Stimulated activated CD4-positive, alpha-beta T cell treated with anti-CD3 and anti-CD28 coated beads, TNF-alpha, amount 100 ng/mL, for 48 hours (primary cell): Measurements from ENCODE around the gene MFAP3L.

Experiments used
- DNase-seq, 3 donors: peaks; one replicate each; pipeline ENCODE4 v3.0.0-alpha.2; 2020; ENCODE audit warnings: low read depth in 3 of 3

MFAP3L gene

DNA sequence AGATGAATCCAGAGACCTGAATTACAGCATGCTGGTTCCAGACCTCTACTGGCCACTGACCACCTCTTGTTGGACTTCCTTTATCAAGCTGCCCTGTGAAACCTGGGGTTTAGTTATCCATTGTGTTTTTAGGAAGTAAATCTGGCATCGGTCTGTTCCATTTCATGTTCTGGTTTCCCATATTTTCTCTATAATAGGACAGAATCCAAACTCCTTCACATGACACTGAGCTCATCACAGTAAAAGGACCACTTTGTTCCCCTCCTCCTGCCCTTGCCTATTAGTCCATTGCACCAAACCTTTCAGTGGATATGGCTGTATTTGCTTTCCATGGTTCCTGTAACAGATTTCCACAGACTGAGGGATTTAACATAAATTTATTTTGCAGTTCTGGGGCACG, 4.0 kb downstream of the MFAP3L start:
- no peak for DNase-seq

DNA sequence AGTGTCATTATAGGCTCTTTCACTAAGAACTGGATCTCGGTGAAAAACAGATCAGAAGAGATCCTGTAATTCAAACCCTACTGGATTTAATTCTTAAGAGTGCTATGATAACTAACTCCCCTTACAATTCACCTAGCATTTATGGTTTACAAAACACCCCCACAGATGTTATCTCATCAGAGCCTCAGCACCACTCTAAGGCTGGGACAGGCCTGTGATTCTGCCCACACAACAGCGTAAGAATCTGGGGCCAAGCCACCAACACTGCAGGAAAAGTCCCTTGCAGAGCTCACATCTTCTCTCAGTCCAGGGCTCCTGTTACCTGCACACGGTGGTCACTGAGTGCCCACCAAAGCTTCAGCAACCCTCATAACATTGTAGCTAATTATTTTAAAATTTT, 8.9 kb downstream of the MFAP3L start:
- no peak for DNase-seq

DNA sequence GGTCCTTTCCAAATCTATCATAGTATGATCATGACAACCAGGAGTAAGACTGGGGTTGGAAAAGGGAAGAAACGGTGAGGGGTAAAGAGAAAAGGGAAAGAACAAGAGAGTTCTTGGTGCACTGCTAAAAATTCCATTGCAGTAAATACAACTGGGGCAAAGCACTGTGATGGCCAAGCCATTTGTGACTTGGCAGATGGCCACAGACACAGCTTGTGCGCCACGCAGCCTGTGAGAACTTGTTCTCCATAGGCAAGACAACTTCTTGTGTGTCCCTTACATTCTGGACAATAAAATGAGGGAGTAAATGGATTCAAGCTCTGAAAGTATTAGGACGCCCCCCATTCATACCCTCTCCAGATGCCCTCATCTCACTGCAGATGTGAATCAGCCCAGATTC, 10.9 kb downstream of the MFAP3L start:
- no peak for DNase-seq

DNA sequence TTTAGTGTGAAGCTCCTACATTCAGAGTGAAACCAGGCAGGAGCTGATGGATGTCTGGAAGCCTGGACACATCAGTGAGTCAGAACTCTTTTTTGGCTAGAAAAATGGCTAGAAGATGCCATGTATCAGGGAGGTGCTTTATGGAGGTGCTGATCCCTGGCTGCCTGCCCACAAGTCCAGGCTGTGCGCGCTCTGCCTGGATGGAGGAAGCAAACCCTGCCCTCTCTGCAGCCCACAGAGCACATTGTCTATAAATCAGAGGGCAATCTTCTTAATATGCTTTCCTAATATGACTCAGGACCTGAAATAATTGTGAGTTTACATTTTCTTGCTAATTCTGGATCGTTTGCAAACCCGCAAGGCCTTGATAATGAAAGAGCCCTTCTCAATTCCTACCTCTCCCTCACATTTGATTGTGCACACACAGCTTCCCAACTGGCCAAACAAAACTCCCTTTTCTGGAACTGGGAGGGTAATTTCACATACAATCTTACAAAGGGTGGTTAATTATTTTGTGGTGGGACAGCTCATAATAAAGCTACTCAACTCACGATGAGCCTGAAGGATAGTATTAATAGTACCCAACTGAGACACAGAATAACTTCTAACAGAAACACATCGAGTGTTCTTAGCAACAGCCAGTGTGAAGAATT, 11.7 kb downstream of the MFAP3L start:
- DNase-seq: no peak

DNA sequence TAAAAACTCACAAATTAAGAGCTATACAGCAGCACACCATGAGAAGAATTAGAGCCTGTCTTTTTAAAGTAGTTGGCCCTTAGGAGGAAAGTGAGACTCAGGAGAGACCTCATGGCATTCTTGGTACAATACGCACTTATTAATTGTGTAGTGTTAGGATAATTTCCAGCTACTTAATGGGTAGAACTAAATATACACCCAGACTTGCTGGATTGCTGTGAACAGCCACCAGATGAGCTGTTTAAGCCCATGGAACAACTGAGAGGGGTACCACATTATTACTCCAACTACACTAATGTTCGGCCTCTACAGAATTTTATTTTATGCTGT, 13.6 kb downstream of the MFAP3L start:
- DNase-seq: no peak

DNA sequence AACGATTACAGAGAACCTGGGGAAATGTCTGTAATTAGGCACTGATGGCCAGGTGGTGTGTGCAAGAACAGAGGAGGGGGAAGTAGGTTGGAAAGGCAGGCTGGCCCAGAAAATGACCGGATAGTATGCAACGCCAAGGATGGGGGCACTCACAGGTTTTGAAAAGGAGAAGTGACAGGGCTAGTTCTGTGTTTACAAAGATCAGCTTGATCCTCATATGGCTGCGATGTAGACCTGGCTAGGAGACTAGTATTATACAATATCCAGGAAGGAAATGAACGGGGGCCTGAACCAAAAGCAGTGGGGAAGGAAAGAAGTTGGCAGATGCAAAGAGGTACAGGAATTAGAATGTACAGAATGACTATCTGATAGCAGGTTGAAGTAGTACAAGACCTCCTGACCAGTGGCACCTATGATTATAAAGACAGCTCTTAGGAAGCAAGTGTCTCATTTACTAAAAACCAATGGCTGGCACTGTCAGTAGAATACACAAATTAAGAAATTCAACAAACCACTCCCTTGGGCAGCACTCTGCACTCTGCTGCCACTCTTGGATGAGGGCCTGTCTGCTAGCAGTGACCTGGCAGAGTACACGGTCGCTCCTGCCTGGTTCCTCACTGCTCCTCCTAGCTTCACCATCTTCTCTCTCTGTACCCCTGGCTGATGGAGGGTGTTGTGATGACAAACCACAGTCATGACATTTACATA, 14.1 kb downstream of the MFAP3L start:
- DNase-seq: no peak

DNA sequence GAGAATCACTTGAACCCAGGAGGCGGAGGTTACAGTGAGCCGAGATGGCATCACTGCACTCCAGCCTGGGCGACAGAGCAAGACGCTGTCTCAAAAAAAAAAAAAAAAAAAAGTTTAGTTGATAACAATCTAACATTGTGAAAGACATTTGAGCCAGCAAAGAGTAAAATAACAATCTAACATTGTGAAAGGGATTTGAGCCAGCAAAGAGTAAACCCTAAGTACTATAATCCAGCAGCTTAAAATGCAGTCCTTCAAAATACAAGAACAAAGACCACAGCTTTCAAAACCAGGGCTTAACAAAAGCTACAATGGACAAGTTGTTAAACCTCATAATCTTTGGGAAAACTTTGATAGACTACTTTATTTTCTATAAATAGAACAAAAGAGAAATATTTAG, 16.9 kb downstream of the MFAP3L start:
- no peak for DNase-seq

DNA sequence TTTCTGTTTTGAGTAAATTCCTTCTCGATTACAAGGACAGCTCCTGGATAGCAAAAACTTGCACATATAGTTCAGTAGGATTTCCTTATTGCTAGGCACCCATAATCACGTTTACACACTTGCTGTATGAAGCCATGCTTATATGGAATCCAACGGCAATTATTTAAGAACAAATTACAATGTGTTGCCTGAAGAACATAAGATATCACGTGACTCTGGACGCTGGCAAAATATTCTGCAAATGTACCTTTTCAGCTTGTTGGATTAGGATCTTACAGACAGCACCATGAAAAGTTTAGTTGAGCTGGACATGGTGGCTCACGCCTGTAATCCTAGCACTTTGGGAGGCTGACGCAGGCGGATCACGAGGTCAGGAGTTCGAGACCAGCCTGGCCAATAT, 17.4 kb downstream of the MFAP3L start:
- DNase-seq: no peak

DNA sequence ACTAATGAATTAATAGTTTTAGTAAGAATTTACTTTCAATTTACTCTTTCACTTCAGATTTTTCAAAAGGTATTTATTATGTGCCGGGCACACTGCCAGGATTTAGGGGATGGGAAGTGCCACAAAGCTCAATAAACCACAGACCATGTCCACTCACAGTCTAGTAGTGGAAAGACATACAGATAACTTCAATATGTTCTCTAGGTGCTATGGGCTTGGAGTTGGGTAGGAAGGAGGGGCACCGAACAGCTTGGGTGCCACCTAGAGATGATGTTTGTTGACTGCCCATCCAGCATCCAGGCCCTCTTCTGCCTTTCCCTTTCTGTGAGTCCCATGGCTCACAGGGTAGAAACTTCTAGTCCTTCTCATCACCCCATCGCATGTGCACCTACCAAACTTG, 17.8 kb downstream of the MFAP3L start:
- no peak for DNase-seq

DNA sequence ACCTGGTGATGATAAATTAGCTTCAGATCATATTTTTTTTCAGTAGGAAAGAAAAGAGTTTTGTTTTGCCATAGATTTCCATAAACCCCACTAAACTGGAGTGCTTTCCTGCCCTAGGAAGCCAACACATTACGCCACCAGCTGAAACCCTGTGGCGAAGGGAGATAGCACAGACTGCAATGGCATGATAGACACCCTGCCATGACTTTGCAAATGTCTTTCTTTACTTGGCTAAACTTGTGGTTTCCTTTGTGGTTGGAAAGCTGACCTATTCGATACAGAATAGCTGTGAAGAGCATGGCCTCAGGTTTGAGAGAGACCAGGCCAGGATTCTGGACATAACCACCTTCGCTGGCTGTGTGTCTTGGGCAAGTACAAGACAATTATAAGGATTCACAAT, 19.1 kb downstream of the MFAP3L start:
- DNase-seq: no peak

DNA sequence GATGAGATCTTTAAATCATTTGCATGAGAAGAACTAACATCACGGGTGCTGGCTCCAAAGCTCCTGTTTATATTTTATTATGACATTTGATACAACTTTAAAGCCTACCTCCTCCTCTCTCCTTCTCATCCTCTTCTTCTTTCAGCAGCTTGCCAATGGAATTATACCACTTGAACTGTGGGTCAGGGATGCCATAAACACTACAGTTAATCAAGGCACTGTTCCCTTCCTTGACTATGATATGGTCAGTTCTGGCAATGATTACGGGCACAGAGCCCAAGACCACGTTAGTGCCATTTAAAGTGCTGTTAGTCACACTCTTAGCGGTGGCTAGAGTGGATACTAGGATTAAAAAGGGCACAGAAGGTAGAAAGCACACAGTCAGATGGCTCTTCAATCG, 20.7 kb downstream of the MFAP3L start:
- no peak for DNase-seq

DNA sequence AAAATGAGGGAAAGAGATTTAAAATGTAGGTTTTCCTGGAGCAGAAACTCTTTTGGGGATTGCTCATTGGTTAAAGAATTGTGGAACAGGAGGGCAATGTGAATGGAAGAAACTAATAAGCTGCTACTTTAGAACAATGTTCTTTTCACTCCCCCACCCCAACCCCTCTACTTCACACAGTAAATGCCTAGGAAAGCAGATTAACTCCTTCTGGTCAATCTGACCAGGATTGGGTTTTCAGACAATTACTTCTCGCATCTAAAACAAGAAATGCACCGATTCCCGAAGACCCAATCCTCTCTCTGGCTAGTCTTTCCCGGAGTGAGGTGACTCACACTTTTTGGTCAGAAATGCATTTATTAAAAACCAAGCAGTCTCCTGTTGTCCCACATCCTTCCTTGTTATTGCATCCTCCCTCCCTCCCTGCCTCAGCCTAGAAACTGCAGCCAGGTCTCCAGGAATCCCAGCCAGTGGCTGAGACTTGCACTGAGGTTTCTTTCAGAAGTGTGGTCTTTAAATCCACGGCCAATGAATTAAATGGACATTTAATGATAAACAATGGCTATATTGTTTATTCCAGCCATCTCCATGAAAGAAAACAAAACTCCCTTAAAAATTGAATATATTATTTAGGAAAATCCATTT, 21.4 kb downstream of the MFAP3L start:
- no peak for DNase-seq

DNA sequence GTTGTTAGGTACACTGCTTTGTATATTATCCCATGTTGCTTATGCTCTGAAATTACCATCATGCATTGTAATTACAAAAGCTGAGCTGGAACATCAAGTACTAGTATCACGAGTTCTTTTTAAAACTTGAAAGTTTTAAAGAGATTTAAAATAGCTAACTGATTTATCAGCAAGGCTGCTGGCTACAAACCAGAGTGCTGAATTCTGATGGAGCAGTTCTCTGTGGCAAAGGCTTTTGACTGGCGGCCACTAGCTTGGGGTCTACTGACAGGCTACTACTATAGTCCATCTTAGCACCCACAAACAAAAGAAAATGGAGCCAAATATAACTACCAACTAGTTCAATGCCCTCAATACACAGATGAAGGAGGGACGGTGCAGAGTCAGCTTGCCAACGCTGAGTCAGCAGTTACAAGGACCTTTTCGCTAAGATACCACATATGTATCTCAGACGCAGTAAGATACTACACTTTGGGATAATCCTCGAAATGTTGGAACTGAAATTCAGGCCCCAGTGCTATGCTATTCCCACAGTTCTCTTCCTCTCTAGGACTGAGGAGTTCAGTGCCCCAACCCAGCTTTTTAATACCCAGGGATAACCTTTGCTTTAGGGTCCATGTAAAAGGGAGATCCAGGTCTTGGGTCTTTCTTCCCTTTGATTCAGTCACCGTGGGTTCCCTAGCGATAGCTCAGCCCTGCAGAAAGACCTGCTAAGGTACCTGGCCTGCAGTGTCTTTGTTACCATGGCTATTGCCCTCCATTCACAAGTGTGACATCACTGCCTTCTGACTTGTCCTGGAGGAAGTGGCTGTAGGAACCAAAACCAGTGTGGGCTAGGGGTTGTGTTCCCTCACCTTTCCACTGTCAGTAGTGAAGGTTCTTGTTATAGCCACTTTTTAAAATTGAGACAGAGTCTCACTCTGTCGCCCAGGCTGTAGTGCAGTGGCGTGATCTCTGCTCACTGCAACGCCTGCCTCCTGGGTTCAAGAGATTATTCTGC, 22.8 kb downstream of the MFAP3L start:
- DNase-seq: no peak

DNA sequence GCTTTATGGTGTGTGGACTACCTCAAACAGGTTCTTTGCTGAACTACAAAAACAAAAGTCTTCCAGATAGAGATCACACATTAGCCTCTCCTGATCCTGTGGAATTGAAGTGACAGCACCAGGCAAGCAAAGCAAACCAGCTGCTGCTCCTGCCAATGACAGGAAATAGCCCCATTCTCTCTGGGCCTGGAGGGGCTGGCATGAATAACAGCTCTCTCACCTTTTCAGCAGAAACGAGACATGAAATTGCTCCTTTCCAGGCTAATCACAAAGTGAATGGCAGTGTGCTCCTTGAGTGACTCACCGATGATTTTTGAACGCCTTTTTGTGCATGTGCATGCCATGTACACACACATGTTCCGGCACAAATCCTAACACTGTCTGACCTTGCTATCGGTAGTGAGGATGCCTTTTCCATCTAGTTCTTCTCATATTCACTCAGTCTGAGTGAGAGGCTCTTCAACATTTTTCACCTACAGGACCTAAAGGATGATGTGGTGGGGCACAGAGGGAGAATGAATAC, 24.4 kb downstream of the MFAP3L start:
- no peak for DNase-seq

DNA sequence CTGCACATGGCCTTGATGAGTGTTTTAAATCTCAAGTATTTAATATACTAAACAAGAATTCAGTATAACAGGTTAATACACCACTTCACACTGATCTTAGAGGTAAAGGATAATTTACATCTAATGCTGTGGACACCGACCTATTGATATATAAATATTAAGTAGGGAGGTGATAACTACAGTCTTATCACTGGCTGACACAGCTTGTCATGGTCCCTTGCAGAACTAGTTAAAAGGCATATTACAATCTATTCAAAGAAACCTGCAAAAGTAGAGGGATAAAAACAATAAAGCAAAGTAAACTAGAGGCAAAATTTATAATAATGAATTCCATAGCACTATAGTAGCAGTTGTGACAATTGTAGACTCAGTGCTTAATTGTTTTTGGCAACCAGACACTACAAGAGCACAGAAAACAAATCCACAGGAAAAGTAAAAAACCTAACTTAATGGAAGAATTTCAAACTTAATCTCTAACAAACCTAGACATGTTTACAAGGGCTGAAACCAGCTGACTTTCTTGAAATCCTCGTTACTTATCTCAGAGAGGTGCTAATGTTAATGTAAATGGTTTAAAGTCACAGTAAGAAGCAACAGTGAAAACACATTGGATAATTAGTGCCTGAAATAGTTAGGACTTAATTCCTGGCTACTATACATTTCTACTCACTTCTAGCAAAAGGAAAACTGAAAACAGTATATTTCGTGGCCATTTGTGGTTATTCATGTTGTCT, 25.0 kb downstream of the MFAP3L start:
- DNase-seq: no peak

DNA sequence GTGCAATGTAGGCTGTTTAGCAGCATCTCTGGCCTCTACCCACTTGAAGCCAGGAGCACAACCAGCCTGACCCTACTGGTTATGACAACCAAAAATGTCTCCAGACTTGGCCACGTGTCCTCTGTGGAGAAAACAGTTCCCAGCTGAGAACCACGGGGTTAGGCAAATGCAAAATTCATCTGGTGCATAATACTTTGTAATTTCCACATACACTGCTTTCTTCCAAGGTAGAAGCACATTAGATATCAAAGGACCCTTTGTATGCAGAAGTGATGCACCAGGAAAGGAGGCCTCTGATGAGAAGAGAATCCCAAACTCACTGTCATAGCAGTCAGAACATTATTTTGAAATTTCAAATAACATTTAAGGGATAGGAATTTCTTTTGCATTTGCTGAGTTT, 26.3 kb downstream of the MFAP3L start:
- DNase-seq: no peak

DNA sequence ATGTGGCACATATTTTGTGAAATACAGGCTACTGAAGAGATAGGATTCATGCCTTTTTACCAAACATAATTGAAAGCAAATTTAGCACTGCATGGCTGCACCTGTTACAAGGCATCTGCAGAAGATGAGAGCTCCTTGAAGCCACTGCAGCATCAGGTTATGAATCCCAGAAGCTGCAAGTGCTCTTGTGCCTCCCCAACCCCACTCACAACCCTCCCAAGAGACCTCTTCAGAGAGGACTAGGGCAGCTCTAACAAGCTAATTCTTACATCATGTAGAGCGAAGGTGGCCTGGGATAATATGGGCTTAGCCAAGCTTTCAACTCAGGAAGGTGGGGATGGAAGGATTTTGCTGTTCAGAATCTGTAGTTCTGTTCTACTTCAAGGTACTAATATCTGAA, 27.2 kb downstream of the MFAP3L start:
- DNase-seq: no peak

DNA sequence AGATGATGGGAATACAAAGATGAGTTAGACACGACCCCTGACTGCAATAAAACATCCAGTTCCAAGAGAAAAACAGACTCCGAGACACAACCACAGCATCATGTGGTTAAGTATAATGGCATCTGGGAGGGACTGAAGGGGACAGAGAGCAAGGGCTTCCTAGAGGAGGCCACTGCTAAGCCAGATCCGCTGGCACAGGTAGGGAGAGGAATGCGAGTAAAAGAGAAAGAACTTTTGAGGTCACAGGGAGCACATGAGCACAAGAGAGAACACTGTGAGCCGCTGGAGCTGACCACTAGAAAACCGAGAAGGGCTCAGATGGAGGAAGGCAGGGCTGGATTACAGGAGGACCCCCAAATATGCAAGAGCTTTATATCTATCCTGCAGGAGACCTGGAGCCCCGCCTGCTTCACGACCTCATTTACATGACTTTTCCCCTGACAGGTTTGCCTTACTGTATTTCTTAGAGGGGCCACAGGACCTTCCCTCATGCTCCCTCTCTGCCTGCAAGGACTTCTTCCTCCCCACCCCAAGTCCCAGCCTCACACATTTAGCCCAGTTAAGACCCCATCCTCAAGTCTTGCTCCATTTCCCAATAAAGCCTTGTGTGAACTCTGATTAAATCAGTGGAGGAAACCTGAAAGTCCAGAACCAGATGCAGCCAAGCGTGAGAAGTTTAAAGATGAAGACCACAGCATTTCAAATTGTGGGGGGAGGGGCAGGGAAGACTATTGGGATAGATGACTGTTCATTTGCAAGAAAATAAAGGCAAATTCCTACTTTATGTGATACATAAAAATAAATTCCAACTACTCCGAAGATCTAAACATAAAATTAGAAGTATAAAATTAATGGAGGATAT, 29.6 kb downstream of the MFAP3L start:
- no peak for DNase-seq

DNA sequence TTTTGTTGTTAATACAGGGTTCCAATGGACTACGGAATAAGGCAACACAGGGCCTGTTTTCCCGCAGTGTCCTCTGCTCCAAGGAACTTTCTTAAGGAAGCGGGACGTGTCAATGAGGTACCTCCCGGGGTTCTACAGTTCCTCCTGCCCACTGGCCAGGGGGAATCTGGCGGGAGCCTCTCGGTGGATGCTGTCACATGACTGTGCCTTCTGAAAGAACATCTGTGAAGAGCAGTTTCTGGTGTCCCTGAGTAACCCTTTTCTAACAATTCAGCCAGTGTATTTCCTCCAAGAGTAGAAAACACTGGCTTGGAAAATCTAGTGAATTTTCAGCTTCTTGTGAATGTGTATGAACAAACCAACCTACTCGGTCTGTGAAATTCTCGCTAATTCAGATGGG, 32.7 kb downstream of the MFAP3L start:
- DNase-seq: no peak

DNA sequence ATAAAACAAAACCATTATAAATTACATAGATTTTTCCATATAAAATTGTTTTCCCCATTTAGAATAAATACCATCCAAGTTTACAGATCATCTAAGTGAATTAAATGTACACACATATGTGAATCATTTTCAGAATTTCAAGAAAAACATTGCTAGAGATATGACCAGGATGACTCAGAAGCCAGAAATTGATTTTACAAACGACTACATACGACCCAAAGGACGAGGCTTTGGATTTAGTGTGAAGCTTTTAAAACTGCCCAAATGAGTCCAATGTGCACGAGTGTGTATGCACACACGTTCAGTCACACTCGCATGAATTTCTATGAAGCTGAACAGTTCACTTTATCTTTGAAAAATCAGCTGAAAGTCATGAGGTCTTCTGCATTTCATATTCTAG, 37.9 kb downstream of the MFAP3L start:
- no peak for DNase-seq
